Limb (tissue), 2 donors: ENCODE data around the gene PTPN3.
"Not testable (repeated sequence)": the region's sequence is repeated elsewhere in the genome, so short reads cannot be mapped to it uniquely, and the experiment has no call there.

Experiments
- DNase-seq, 2 donors: peaks; one replicate each; pipeline ENCODE4 v3.0.0-alpha.2; 2016; ENCODE audit errors: extremely low spot score in 2 of 2

The PTPN3 gene, protein sequence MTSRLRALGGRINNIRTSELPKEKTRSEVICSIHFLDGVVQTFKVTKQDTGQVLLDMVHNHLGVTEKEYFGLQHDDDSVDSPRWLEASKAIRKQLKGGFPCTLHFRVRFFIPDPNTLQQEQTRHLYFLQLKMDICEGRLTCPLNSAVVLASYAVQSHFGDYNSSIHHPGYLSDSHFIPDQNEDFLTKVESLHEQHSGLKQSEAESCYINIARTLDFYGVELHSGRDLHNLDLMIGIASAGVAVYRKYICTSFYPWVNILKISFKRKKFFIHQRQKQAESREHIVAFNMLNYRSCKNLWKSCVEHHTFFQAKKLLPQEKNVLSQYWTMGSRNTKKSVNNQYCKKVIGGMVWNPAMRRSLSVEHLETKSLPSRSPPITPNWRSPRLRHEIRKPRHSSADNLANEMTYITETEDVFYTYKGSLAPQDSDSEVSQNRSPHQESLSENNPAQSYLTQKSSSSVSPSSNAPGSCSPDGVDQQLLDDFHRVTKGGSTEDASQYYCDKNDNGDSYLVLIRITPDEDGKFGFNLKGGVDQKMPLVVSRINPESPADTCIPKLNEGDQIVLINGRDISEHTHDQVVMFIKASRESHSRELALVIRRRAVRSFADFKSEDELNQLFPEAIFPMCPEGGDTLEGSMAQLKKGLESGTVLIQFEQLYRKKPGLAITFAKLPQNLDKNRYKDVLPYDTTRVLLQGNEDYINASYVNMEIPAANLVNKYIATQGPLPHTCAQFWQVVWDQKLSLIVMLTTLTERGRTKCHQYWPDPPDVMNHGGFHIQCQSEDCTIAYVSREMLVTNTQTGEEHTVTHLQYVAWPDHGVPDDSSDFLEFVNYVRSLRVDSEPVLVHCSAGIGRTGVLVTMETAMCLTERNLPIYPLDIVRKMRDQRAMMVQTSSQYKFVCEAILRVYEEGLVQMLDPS

DNA sequence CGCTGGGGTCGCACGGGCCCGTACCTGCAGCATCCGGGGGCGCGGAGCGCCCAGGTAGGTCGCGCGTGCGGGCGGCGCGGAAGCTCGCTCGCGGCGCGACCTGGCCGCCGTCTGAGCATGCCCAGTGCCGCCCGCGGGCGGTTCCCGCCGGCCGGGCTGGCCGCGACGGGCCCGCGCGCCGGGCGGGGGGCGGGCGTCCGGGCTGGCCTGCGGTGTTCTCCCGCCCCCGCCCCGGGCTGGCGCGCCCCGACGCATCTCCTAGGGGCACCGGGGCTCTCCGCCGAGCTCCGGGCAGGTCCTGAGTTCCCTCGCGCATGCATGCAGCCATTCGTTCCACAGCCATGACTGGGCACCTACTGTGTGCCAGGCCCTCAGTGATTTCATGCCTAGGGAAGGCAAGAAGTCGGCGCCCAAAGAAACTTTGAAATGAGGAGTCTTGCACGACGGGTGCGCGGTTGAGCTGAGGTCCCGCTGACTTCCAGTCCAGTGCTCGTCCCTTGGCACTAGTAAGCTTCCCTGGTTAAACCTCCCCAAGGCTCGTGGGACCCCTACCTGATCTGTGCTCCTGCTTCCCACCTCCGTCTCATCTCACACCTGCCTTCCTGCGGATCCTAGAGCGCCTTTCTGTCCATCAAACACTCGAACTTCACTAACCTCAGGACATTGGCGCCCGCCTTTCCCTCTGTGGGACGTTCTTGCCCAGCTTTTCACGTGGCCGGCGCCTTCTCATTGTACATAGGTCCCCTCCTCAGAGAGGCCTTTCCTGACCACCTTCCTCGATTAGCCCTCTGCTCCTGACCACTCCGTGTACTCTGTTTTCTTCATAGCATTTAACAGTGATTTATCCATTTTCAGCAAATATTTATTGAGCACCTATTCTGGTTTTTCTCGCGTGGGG, at the start of gene PTPN3:
Gene PTPN3 (minus strand): TSS at position 113 of the 898 bp plus-strand sequence. CDS start 34,873 bp downstream, outside the sequence.
- DNase-seq = peak in 1 of 2 donors; percentile 64

- DNase-seq = not testable (repeated sequence)
These were observed 46.8 kb upstream of the PTPN3 start for GRCh38 chr9:109544954-109545353.

- DNase-seq = no peak
These were observed 44.8 kb upstream of the PTPN3 start for GRCh38 chr9:109542922-109543321.

- DNase-seq = no peak
These were observed 40.2 kb upstream of the PTPN3 start for GRCh38 chr9:109538346-109538745.

DNA sequence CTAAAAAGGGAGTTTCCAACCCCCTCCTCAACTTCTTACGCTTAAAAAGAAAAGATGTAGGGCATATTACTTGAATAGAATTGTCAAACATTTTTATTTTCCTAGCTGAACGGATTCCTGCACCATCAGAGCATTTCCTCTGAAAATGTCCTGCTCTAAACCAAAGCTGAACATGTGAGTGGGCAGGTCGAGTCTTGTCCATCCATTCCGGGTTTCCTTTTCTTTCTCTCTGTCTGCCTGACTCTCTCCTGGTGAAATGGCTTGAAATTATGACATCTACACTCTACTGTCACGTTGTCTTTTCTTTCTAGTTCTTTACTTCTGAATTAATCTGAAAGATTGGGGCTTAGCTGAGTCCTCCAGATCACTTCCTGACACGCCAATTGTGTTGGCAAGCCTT, 39.2 kb upstream of the PTPN3 start:
- no peak for DNase-seq

- DNase-seq = no peak
These were observed 38.8 kb upstream of the PTPN3 start for GRCh38 chr9:109536859-109537258.

DNA sequence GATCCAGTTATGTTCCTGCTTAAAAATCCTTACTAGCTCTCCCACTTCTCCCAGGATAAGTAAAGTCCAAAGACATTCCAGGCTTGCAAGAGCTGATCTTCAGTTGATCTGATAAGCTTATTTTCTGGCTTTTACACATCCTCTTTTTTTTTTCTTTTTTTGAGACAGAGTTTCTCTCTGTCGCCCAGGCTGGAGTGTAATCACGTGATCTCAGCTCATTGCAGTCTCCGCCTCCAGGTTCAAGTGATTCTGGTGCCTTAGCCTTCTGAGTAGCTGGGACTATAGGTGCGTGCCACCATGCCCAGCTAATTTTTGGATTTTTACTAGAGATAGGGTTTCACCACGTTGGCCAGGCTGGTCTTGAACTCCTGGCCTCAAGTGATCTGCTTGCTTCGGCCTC, 37.3 kb upstream of the PTPN3 start:
- no peak for DNase-seq

- no peak for DNase-seq
These were observed 36.0 kb upstream of the PTPN3 start for GRCh38 chr9:109534151-109534550.

GRCh38 chr9:109532652-109533051, 34.5 kb upstream of the PTPN3 start:
- not testable (repeated sequence) for DNase-seq

GRCh38 chr9:109522106-109522505, 24.0 kb upstream of the PTPN3 start:
- no peak for DNase-seq

DNA sequence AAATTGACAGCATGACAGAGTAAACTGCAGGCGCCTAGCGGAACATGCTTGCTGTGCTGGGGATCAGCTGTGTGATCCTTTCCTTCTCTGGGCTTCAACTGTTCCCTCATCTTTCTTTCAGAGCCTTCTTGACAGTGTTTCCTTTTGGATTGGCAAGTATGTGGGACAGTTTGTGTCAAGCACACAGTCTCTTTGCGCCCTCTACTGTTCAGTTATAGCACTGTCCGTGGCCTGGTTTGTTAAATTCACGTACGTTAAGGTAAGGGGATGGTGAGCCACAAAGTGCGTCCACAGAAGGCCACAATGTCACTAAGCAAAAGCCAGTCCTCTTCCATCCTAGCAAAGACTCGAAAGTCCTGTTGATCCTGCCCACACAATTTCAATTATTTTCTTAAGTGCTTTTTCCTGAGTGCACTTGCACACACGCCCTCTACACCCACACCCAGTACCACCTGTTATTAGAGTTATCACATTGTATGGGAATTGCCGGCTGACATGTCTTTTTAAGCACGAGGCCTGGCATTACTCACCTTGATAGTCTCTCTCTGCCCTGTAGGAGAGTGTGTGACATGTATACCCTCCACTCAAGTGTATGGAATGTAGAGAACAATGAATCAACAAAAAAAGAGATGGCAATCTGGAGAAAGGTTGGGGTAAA, 22.5 kb upstream of the PTPN3 start:
- peak; percentile 73 to 77 for DNase-seq

DNA sequence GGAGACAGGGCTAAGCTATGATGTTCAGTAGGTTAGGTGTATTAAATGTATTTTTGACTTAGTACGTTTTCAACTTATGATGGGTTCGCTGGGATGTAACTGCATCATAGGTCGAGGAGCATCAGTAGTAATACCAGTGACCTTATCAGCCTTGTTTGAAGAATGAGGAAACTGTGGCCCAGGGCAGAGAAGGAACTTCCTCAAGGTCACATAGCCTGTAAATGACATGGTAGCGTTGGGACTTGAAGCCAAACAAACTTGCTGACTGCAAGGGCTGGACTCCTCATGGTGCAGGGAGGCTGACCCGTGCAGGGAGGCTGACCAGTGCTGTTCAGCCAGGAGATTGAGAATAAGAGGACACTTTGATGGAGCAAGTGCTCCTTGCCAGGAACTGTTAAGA, 21.3 kb upstream of the PTPN3 start:
- DNase-seq = no peak

DNA sequence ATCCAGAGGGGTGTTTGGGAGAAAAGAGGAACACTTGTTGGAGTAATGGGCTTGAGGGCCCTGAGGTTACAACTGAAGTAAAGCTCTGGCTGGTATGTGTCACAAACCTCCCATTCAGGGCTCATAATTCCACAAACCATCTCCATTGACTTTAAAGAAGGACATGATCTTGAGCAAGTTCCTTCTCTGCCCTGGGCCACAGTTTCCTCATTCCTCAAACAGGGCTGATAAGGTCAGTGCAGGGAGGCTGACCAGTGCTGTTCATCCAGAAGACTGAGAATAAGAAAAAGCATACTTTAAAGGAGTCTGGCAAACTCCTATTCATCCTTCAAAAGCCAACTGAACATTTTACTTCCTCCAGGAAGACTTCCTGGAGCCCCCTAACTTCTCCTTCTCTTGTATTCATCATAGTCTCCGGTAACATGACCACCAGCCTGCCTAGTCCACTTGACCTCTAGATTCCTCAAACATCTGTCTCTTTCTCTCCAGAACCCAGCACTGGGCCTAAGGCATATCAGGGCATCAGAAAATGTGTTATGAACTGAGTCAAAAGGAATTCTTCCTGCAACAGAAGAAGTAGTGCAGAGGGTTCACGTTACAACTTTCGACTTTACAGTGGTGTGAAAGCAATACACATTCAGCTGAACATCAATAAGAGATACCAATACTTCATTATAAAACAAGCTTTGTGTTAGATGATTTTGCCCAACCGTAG, 20.7 kb upstream of the PTPN3 start:
- no peak for DNase-seq

GRCh38 chr9:109517901-109518377, 19.8 kb upstream of the PTPN3 start:
- no peak for DNase-seq

DNA sequence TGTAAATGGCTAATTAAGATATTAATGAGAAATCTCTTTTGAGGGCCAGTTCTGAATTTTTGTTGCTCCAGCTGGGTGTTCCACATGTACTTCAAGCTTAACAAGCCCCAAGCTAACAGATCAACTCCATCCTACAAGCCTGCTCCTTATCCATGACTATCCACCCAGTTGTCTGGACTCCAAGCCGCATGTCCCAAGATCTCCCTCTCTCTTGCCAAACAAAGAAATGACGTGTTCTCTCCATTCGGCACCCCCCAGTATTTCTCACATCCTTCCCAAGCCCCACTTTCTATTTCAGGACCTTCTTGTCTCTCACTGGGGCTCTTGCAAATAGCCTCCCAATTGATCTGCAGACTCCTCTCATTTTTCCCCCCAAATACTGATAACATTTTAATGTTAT, 15.8 kb upstream of the PTPN3 start:
- DNase-seq = no peak

DNA sequence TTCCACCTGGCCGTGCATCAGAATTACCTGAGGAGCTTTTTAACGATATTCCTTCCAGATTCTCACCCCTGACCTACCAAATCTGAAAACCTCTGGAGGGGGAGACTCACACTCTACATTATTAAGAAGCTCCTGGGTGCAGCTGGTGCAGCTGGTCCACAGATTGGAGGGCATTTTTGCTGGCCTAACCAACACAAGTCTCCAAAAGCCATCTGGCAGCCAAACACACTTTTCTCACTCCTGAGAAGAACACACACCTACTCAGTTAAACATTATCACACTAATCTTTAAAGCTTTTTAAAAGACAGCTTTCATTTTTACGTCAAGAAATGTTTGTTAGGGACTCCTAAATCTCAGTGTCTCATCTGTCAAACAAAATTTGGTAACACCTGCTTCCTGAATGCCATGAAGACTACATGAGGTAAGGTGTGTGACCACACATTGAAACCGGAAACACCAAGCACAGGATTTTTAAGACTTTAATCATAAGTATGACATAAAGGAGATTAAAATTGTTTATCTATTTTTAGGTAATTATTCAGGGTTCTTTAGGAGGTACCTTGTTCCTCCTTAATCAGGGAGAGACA, 14.2 kb upstream of the PTPN3 start:
- DNase-seq = no peak

- DNase-seq = no peak
These were observed 12.4 kb upstream of the PTPN3 start for GRCh38 chr9:109510506-109510905.

DNA sequence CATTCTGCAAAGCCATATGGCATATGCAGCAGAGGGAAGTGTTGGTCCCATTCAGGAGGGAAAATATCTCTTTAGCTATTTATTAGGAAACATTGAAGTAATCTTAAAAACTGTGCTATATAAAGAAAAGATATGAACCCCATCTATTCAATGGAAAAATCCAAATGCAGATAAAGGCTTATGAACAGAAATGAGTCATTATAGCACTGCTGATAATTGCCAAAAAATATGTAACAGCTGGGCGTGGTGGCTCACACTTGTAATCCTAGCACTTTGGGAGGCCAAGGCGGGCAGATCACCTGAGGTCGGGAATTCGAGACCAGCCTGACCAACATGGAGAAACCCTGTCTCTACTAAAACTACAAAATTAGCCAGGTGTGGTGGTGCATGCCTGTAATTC, 11.9 kb upstream of the PTPN3 start:
- DNase-seq = not testable (repeated sequence)

GRCh38 chr9:109509611-109510010, 11.5 kb upstream of the PTPN3 start:
- no peak for DNase-seq

DNA sequence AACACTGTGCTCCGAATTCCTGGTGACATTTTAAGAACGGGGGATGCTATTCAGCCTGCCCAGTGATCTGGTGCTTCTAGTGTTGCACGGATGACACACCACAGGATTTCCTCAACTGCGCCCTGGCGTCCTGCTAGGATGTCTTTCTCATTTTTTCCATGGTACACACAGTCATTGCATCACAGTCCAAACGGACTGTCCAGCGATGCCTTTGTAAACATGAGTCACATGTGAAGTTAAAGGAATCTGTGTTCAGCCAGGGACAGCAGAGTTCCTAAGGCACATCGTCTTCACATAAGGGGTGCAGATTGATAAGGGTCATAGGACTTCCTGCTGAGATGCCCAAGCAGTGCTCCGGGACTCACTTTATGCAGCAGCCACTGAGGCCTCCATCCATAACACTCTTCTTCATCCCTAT, 9.3 kb upstream of the PTPN3 start:
- DNase-seq = no peak
